ENCODE data around the gene SBF1. TPM values are rescaled to one million over a fixed set of nuclear protein-coding genes. Genes with fewer than 3 reads are reported as not detected.

SBF1 gene
- total RNA-seq, 4 donors from 2014 or later = 19.9 to 66.1 (median 26.7) TPM

- TF ChIP-seq CTCF (IDR thresholded peaks at IDR 0.05; ENCODE audit: low read depth) = no peak
Observed at GRCh38 chr22:50467341-50467740, 7.5 kb downstream of the SBF1 start.

- TF ChIP-seq CTCF (IDR thresholded peaks at IDR 0.05; ENCODE audit: low read depth) = no peak
Observed at GRCh38 chr22:50465066-50465930, 9.5 kb downstream of the SBF1 start.

- TF ChIP-seq CTCF (IDR thresholded peaks at IDR 0.05; ENCODE audit: low read depth) = no peak
Observed at GRCh38 chr22:50464451-50464850, 10.4 kb downstream of the SBF1 start.

- no peak for TF ChIP-seq CTCF (IDR thresholded peaks at IDR 0.05; ENCODE audit: low read depth)
Observed at GRCh38 chr22:50463188-50463900, 11.5 kb downstream of the SBF1 start.

- TF ChIP-seq CTCF (IDR thresholded peaks at IDR 0.05; ENCODE audit: low read depth) = no peak
Observed at GRCh38 chr22:50461979-50462540, 12.8 kb downstream of the SBF1 start.

- no peak for TF ChIP-seq CTCF (IDR thresholded peaks at IDR 0.05; ENCODE audit: low read depth)
Observed at GRCh38 chr22:50461536-50461935, 13.3 kb downstream of the SBF1 start.

- no peak for TF ChIP-seq CTCF (IDR thresholded peaks at IDR 0.05; ENCODE audit: low read depth)
Observed at GRCh38 chr22:50460938-50461337, 13.9 kb downstream of the SBF1 start.

Measured in subcutaneous adipose tissue (tissue), 4 donors.